Ascending aorta (tissue), 2 donors: Measurements from ENCODE around the gene ABCC3. TPM values are rescaled to one million over a fixed set of nuclear protein-coding genes. Genes with fewer than 3 reads are reported as not detected.

Source experiments
- DNase-seq, 2 donors: peaks; one replicate each; pipeline ENCODE4 v3.0.0-alpha.2; 2019; ENCODE audit warnings: low spot score in 2 of 2
- H3K27ac ChIP-seq, 2 donors: fragments of 200-600 bp; sonication (generic); one replicate each; pipeline ENCODE4 v1.5.1; 2016 to 2017; ENCODE audit warnings: mild to moderate bottlenecking in 1 of 2
- H3K27me3 ChIP-seq: fragments of 200-600 bp; sonication (generic); one replicate; pipeline ENCODE4 v1.5.1; 2017
- H3K36me3 ChIP-seq, 2 donors: fragments of 200-600 bp; sonication (generic); one replicate each; pipeline ENCODE4 v1.5.1; 2016
- H3K4me1 ChIP-seq, 2 donors: fragments of 200-600 bp; sonication (generic); one replicate each; pipeline ENCODE4 v1.5.1; 2016 to 2017; ENCODE audit warnings: mild to moderate bottlenecking in 1 of 2
- H3K4me3 ChIP-seq, 2 donors: fragments of 200-600 bp; sonication (generic); one replicate each; pipeline ENCODE4 v1.5.1; 2016 to 2017; ENCODE audit warnings: mild to moderate bottlenecking in 1 of 2
- H3K9me3 ChIP-seq, 2 donors: fragments of 200-600 bp; sonication (generic); one replicate each; pipeline ENCODE4 v1.5.1; 2016
- intact Hi-C: fragments of 100-400 bp; cut with DNase I; formaldehyde crosslinking; loops from one replicate; pipeline ENCODE4 v1.15.1; 2023
- total RNA-seq: library from RNA; depleted of rRNA; stranded (reverse); fragments of >200 nt; gene quantifications from one replicate; pipeline ENCODE4 v1.1.0, GENCODE V29; 2016
- TF ChIP-seq, protein P1 (sequence below), 3 experiments: fragments of 200-600 bp in 2 of 3; fragments of 450-650 bp in 1 of 3; sonication (generic) in 2 of 3; IDR thresholded peaks; one replicate each; pipeline ENCODE4 v1.5.1; 2016 to 2019; ENCODE audit warnings: antibody characterized with exemption in 3 of 3, mild to moderate bottlenecking in 1 of 3, moderate library complexity in 1 of 3

Gene ABCC3
- total RNA-seq, 1 donor from 2014 or later, result 30.2 TPM

DNA sequence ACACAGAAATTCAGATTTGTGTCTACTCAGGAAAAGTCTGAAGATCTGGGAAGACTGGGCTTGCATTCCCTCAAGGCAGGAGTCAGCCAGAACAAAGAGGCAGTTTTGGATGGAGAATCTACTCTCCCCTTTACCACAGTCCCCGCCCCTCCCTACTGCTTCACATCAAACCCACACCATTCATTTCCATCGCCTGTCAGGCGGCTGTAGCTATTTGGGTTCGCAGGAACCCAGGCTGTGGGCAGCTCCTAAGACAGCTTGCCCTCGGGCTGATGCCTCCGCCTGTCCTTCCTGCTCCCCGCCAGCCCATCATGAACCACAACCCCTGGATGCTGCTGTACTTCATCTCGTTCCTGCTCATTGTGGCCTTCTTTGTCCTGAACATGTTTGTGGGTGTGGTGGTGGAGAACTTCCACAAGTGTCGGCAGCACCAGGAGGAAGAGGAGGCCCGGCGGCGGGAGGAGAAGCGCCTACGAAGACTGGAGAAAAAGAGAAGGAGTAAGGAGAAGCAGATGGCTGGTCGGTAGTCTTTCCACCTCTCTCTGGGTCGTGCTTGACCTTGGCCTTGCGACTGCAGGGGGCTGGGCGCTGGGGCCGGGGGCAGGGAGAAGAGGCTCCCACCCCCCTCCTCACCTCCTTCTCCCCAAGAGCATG lies 27.0 kb upstream of the ABCC3 start:
- TF ChIP-seq, protein P1, sequence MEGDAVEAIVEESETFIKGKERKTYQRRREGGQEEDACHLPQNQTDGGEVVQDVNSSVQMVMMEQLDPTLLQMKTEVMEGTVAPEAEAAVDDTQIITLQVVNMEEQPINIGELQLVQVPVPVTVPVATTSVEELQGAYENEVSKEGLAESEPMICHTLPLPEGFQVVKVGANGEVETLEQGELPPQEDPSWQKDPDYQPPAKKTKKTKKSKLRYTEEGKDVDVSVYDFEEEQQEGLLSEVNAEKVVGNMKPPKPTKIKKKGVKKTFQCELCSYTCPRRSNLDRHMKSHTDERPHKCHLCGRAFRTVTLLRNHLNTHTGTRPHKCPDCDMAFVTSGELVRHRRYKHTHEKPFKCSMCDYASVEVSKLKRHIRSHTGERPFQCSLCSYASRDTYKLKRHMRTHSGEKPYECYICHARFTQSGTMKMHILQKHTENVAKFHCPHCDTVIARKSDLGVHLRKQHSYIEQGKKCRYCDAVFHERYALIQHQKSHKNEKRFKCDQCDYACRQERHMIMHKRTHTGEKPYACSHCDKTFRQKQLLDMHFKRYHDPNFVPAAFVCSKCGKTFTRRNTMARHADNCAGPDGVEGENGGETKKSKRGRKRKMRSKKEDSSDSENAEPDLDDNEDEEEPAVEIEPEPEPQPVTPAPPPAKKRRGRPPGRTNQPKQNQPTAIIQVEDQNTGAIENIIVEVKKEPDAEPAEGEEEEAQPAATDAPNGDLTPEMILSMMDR (IDR thresholded peaks at IDR 0.05), result no peak
- intact Hi-C loops, result no loop called here
- Histone ChIP-seq H3K36me3 (no peaks in the 10 kb centered on the region), H3K9me3 (no peaks in the 10 kb centered on the region), H3K4me3 (no peak overlapping the region), H3K27me3 (no peaks in the 10 kb centered on the region), H3K27ac (no peak overlapping the region), H3K4me1 (peaks cover 0 to 7% of the 10 kb centered on the region in 2 donors)
- no peak for DNase-seq

DNA sequence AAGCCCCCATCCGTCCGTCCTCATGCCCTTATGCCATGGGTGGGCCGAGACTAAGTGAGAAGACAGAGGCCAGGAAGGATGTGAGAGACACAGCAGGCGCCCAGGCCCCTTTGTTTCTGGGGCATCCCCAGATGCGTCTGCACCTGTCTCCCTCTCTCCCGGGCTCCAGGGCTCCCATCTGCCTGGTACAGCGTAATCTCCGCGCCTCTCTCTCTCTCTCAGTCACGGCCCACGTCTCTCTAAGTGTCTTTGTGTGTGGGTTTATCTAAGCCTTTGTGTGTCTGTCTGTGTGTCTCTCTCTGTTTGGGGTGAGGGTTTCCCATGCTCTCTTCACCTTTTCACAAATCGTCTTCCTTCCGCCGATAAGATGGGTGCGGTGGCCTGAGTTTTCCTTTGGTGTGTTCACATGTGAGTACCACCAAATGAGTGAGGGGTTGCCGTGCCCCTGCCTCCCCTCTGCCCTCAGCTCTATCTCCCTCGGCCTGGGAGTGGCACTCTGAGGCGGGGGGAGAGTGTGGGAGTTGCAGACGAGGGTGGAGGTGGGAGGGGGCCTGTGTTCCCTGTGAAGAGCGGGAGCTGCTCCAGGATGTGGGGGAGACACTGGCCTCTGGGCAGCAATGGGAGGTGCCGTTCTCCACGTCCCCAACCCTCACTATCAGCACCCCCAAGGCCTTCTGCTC lies 25.8 kb upstream of the ABCC3 start:
- TF ChIP-seq, protein P1 (IDR thresholded peaks at IDR 0.05), result no peak
- peaks cover 0 to 7% of the 10 kb centered on the region in 2 donors for H3K4me1 ChIP-seq
- no peaks in the 10 kb centered on the region for H3K9me3 ChIP-seq
- no peak for DNase-seq
- no peaks in the 10 kb centered on the region for H3K36me3 ChIP-seq
- H3K27ac ChIP-seq, result no peak overlapping the region
- no peak overlapping the region for H3K4me3 ChIP-seq
- H3K27me3 ChIP-seq, result no peaks in the 10 kb centered on the region
- intact Hi-C loops, result no loop called here

DNA sequence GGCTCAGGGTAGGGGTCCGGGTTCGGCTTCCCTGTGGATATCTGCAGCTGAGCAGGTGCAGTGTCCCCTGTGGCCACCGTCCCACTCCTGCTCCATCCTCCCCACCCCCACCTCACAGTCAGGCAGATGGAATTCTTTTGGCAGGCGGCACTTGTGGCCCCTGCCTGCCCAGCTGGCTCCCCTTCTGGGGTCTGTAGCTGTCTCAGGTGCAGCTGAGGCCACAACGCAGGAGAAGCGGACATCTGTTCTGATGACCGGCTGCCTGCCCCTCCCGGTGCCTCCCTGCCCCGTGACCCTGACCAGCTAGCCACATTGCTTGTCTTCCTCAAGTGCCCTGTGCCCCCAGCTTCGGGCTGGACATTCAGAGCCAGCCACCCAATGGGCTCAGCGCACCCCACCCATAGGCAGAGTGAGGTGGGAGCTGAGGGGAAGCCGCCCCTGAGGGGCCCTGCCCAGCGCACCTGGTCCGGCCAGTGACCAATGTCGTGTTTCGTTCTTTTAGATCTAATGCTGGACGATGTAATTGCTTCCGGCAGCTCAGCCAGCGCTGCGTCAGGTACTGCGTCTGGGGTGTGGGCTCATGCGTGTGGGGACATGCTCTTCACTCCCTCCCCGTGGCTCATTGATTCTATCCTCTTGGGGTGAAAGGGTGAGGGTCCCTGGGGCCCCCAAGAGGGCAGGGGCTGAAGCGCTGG lies 25.2 kb upstream of the ABCC3 start:
- H3K9me3 ChIP-seq, result no peaks in the 10 kb centered on the region
- H3K4me3 ChIP-seq, result no peak overlapping the region
- H3K27me3 ChIP-seq, result no peaks in the 10 kb centered on the region
- TF ChIP-seq, protein P1 (IDR thresholded peaks at IDR 0.05), result no peak
- no peak overlapping the region for H3K27ac ChIP-seq
- intact Hi-C loops, result no loop called here
- no peak for DNase-seq
- no peaks in the 10 kb centered on the region for H3K36me3 ChIP-seq
- peaks cover 0 to 5% of the 10 kb centered on the region in 2 donors for H3K4me1 ChIP-seq

DNA sequence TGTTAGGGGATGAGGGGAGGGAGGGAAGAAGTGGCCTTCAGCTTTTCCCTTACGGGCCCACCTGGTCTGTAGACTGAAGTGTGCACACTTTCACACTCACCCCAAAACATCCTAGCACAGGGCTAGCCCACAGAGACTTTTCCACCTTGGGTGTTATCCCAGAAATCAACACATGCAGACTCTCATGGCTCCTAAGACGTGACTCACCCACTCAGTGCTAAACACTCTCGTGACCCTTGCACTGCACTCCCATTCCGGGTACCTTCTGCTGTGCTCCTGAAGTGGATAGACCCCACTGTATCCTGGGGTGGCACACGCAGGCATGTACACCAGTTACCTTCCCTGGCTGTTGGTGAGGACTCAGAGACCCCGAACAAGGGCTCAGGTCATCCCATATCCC lies 23.0 kb upstream of the ABCC3 start:
- Histone ChIP-seq H3K36me3 (no peaks in the 10 kb centered on the region), H3K27me3 (no peaks in the 10 kb centered on the region), H3K4me1 (no peaks in the 10 kb centered on the region), H3K4me3 (no peak overlapping the region), H3K27ac (no peak overlapping the region), H3K9me3 (no peaks in the 10 kb centered on the region)
- intact Hi-C loops, result no loop called here
- DNase-seq, result no peak
- TF ChIP-seq, protein P1 (IDR thresholded peaks at IDR 0.05), result no peak

- no peak for DNase-seq
- Histone ChIP-seq H3K4me3 (no peak overlapping the region), H3K36me3 (no peaks in the 10 kb centered on the region), H3K9me3 (no peaks in the 10 kb centered on the region), H3K27ac (no peak overlapping the region), H3K27me3 (no peaks in the 10 kb centered on the region), H3K4me1 (no peaks in the 10 kb centered on the region)
- TF ChIP-seq, protein P1 (IDR thresholded peaks at IDR 0.05), result no peak
- intact Hi-C loops, result no loop called here
Measured at GRCh38 chr17:50612281-50612680, 22.4 kb upstream of the ABCC3 start.
